ENCODE data around the gene PDE8A.

Gene PDE8A

GRCh38 chr15:84981711-84982300 is at the start of gene PDE8A:
PDE8A (plus strand) TSS chr15:84981856; CDS start chr15:84982163, 307 bp downstream.
- no peak for DNase-seq (ENCODE audit: low spot score)

GRCh38 chr15:84934942-84935729 is 46.5 kb upstream of the PDE8A start:
- no peak for DNase-seq (ENCODE audit: low spot score)

DNA sequence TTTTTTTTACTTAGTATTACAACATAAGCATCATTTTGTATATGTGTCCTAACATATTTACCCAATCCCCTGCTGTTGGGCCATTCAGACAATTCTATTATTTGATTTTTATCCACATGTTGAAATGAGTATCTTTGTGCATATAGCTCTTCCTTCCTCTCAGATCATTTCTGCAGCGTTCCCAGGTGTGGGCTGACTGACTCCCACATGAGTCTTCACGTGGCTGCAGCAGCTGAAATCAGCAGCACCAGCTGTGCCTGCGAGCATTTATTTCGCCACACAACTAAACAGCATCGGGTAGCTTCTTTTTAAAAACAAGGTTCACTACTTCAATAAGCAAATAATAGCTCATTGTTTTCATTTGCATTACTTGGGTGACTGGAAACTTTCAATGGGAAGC is 44.5 kb upstream of the PDE8A start:
- DNase-seq (ENCODE audit: low spot score), result peak; percentile 47

DNA sequence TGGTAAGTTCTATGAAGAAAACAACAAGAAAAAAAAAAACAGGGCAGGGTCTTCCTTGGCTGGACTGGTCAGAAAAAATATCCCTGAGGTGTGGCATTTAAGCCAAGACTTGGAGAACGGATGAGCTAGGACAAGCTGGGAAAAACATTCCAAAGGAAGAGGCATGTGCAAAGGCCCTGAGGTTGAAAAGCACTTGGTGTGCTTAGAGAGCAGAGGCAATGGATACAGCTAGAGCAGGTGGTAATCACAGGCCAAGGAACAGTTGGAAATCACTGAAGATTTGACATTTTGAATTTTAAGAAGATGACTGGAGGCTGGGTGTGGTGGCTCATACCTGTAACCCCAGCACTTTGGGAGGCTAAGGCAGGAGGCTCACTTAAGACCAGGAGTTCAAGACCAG is 42.9 kb upstream of the PDE8A start:
- DNase-seq (ENCODE audit: low spot score), result no peak

DNA sequence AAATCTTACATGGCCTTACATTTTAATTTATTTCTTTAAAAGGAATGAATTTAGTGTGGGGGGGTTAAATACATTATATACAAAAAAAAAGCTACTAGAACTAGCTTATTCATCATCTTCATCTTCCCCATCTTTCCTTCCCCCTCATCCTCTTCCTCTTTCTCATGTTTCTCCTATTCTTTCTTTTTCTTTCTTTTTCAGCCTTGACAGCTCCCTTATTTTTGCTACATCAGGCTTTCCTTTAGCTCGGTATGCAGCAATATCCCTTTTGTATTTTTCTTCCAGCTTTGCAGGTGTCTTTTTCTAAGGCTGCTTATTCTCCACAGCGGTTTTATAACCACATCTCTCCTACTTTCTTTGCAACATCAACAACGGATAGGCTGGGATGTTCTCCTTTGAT is 41.3 kb upstream of the PDE8A start:
- DNase-seq (ENCODE audit: low spot score), result no peak

GRCh38 chr15:84942456-84942855 is 39.2 kb upstream of the PDE8A start:
- no peak for DNase-seq (ENCODE audit: low spot score)

- no peak for DNase-seq (ENCODE audit: low spot score)
Measured at GRCh38 chr15:84944311-84944710, 37.3 kb upstream of the PDE8A start.

DNA sequence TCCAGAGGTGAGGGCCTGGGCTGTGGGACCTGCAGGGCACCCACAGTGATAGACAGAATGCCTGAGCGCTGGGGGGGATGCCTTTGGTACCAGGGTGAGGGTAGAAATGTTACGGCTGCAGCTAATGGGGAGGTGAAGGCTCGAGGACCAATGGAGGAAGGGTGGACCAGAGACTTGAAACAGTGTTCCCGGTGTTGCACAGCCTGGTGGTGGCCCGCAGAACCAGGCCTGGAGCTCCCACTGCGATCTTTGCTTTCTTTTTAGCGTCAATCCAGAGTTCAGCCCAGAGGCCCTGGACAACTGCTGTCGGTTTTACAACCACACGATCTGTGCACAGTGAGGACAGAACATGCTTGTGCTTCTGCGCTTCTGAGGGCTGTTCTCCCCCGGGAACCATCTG is 36.8 kb upstream of the PDE8A start:
- DNase-seq (ENCODE audit: low spot score), result no peak

DNA sequence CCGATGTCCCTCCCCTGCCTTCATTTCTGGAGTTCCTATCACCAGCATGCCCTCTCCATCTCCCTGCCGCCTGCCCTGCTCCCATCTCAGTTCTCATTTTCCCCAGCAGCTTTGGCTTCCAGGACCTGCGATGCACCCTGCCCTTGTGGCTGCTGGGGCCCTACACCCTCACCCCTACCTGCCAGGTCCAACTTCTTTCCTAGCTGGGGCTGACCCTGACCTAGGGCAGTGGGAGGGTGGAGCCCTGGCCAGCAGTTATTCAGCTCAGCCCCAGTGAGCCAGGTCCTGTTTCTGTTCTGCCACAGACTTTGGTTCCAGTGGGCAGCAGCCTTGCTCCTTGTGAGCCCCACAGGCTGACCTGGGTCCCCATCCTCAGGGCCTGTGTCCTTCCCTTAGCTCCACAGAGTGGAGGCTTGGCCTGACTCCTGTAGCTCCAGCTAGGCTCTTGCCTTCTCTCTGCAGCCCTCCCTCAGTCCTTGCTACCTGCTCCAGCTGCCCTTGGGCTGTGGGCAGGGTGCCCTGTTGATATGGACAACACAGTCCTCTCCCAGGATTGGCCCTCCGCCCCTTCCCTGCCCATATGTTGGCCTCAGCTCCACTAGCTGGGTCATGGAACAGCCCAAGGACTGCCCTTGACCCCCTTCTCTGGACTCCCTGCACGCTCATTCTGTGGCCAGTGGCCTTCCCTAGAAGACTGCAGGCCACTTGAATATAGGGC is 34.7 kb upstream of the PDE8A start:
- DNase-seq (ENCODE audit: low spot score), result no peak

GRCh38 chr15:84947947-84948830 is 33.5 kb upstream of the PDE8A start:
- DNase-seq (ENCODE audit: low spot score), result no peak

GRCh38 chr15:84949043-84949442 is 32.6 kb upstream of the PDE8A start:
- DNase-seq (ENCODE audit: low spot score), result no peak

DNA sequence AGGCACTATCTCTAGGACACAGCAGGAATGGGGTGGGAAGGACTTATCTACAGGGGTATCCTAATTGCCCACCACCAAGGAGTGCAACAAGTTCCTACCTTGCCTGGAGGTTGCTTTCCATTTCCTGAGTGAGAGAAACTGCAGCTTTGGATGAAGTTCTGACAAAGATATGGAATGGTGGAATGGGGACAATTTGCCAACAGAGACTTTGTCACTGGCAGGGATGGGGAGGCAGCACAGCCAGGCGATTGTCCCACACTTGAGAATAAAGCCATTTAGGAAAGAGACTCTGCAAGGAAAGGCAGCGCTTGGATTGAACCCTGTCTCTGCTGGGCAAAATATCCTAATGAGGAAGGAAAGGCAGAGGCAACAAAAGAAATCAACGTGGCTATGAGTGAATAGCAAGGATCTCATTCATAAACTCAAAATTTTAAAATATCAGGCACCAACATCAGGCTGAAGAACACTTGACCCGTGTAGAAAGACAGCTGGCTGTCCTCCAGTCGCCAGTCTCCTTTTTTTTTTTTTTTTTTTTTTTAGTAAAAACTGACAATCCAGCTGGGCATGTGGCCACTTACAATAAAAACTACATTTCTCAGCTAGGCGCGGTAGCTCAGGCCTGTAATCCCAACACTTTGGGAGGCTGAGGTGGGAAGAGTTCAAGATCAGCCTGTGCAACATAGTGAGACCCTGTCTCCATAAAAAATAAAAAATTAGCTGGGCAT is 31.6 kb upstream of the PDE8A start:
- peak; percentile 80 for DNase-seq (ENCODE audit: low spot score)

GRCh38 chr15:84950570-84951111 is 31.0 kb upstream of the PDE8A start:
- DNase-seq (ENCODE audit: low spot score), result no peak

DNA sequence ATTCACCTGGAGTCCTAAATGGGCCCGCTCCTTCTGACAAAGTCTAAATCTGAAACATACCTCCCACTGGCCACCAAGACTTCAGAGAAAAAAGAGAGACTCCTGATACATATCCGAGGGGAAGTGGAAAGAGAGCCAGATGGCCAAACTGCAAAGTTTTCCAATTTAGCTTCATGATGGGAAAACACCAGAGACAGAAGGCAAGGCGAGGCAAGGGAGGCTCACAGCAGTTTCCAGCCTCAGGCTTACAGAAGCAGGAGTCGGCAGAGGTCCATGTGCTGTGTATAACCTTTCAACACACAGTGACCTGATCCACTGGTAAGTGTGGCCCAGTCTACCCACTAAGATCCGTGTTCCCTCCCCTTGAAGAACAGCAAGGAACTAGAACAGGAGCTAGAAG is 29.9 kb upstream of the PDE8A start:
- DNase-seq (ENCODE audit: low spot score), result no peak

GRCh38 chr15:84953136-84953535 is 28.5 kb upstream of the PDE8A start:
- no peak for DNase-seq (ENCODE audit: low spot score)

DNA sequence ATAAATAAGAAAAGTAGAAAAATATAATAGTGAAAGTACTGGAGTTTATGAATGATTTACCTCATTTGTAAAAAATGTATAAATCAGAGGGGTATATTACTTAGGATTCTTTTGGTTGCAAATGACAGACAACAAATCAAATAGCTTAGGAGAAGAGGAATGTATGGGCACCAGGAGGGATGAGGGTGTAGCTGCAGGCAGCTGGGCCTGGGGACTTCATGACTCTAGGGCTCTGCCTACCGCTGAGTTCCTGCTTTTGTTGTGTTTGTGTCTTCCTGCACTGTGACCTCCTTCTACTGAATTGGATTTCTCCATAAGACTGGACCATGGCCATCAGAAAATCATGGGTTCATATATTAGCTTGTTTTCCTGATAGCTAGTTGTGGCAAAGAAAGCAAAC is 27.9 kb upstream of the PDE8A start:
- DNase-seq (ENCODE audit: low spot score), result no peak

GRCh38 chr15:84955089-84955848 is 26.4 kb upstream of the PDE8A start:
- DNase-seq (ENCODE audit: low spot score), result peak; percentile 79

- no peak for DNase-seq (ENCODE audit: low spot score)
Measured at GRCh38 chr15:84956199-84956598, 25.5 kb upstream of the PDE8A start.

DNA sequence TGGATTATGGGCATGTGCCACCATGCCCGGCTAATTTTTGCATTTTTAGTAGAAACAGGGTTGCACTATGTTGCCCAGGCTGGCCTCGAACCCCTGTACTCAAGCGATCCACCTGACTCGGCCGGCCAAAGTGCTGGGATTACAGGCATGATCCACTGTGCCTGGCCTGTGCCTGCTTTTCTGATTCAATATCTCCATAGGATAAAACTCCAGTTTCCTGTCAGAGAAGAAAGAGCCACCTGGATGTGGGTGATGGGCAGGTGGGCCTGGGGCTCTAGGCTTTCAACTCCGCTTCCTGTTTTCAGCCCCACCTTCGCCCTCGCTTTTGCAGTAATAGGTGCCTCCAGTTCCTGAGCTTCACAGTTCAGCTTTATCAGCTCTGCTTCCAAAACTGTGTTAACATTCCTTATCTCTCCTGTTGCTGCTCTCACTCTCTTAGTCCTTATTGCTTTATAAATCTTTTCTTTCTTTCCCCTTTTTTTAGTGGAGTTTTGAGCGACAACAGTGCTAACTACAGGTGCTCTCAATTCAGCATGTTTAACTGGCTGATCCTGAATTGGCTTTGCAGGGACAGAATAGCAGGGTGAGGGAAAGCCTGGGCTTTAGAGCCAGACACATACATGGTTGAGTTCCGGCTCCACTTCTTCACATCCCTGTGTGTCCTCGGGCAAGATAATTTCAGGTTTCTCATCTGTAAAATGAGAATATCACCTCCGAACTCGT is 21.1 kb upstream of the PDE8A start:
- no peak for DNase-seq (ENCODE audit: low spot score)

DNA sequence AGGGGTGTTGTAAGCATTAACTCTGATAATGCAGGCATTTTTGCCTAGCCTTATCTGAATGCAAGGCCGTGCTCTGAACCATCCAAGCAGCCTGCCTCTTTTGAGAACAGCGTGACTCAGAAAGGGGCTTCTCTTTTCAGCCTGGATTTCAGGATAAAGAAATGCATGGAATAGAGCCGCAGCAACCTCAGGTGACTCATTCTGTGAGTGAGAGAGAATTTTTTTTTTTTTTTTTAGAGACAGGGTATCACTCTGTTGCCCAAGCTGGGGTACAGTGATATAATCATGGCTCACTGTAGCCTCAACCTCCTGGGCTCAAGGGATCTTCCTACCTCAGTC is 20.6 kb upstream of the PDE8A start:
- DNase-seq (ENCODE audit: low spot score), result no peak

Measured in putamen (tissue), 1 donor.